Effector memory CD8-positive, alpha-beta T cell (primary cell): ENCODE results near the gene IER5.
A peak's percentile ranks its signal among the peaks of the same experiment; 100 is the strongest.

Experiments
- ATAC-seq: fragments of 150-1000 bp; cut with Tn5 transposase; replicated peaks from 2 replicates; pipeline ENCODE4 v1.10.0; 2021; ENCODE audit warnings: mild to moderate bottlenecking, moderate library complexity
- DNase-seq, 3 experiments: peaks; one replicate each; pipeline ENCODE4 v3.0.0; 2021
- H3K27ac Mint-ChIP-seq, 2 donors: one replicate each; pipeline ENCODE4 v1.8.0; 2022; ENCODE audit warnings: mild to moderate bottlenecking in 2 of 2, mixed read lengths in 2 of 2, moderate library complexity in 2 of 2
- H3K27me3 Mint-ChIP-seq, 2 donors: one replicate each; pipeline ENCODE4 v1.8.0; 2022; ENCODE audit warnings: mixed read lengths in 2 of 2
- H3K36me3 Mint-ChIP-seq: one replicate; pipeline ENCODE4 v1.8.0; 2022; ENCODE audit warnings: mild to moderate bottlenecking, moderate library complexity, mixed read lengths; ENCODE audit not compliant: insufficient read depth
- H3K4me1 Mint-ChIP-seq, 2 donors: one replicate each; pipeline ENCODE4 v1.8.0; 2022; ENCODE audit warnings: low read depth in 2 of 2, mixed read lengths in 2 of 2
- H3K4me3 Mint-ChIP-seq, 2 donors: one replicate each; pipeline ENCODE4 v1.8.0; 2022; ENCODE audit warnings: mild to moderate bottlenecking in 2 of 2, mixed read lengths in 2 of 2, moderate library complexity in 2 of 2
- H3K9me3 Mint-ChIP-seq, 2 donors: one replicate each; pipeline ENCODE4 v1.8.0; 2022; ENCODE audit warnings: mixed read lengths in 2 of 2

The IER5 gene

GRCh38 chr1:181116819-181117390 lies 28.4 kb downstream of the IER5 start:
- H3K4me3 Mint-ChIP-seq, result no peak overlapping the region
- DNase-seq (no peak), ATAC-seq (no peak)
- H3K27ac Mint-ChIP-seq, result no peak overlapping the region
- H3K36me3 Mint-ChIP-seq, result peaks cover 3% of the 10 kb centered on the region
- no peaks in the 10 kb centered on the region for H3K9me3 Mint-ChIP-seq
- peaks cover 0 to 8% of the 10 kb centered on the region in 2 donors for H3K27me3 Mint-ChIP-seq
- peaks cover 5 to 6% of the 10 kb centered on the region in 2 donors for H3K4me1 Mint-ChIP-seq

DNA sequence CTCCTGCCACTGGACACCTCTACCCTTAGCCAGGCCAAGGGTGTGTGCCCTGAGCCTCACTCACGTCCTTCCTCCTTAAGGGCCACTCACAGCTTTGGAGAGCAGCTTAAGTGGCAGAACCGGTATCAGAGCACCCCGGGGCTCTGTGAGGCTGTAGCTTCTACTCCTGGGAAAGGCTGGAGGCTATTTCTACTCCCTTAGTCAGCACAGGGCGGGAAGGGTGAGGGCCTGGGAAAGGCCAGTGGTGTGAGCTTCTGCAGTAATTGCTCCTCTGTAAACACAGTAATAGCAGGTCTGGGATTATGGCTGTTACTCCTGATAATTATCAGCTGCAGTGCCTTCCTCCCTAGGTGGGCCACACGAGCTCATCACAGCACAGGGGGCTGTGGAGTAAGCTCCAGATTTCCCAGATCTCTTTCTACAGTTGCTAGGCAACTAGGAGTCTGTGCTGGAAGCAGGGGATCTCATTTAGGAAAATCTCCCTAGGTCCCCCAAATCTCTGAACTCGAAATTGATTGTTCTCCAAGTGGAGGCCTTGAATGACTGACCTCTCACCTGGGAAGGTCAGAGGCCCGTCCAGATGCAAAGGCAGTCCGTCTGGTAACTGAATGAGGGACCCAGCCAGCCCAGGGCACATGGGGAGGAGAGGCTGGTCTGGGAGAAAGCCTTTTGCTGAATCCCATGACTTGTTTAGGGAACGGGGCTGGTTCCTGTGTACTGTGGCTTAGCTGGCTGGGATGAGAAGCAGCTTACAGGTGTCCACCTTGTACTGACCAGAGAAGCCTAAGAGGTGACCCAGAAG lies 29.3 kb downstream of the IER5 start:
- H3K4me1 Mint-ChIP-seq, result peaks cover under 1 to 2% of the 10 kb centered on the region in 2 donors
- H3K9me3 Mint-ChIP-seq, result no peaks in the 10 kb centered on the region
- ATAC-seq, result no peak
- DNase-seq, result no peak
- peaks cover 3% of the 10 kb centered on the region for H3K36me3 Mint-ChIP-seq
- H3K4me3 Mint-ChIP-seq, result no peak overlapping the region
- no peaks in the 10 kb centered on the region for H3K27me3 Mint-ChIP-seq
- no peak overlapping the region for H3K27ac Mint-ChIP-seq

GRCh38 chr1:181119093-181119989 lies 30.8 kb downstream of the IER5 start:
- H3K4me1 Mint-ChIP-seq, result peaks cover 0 to 2% of the 10 kb centered on the region in 2 donors
- ATAC-seq (no peak), DNase-seq (no peak)
- no peak overlapping the region for H3K4me3 Mint-ChIP-seq
- H3K27me3 Mint-ChIP-seq, result no peaks in the 10 kb centered on the region
- peak overlapping the region in 1 of 2 donors; percentile 39 for H3K27ac Mint-ChIP-seq
- no peaks in the 10 kb centered on the region for H3K9me3 Mint-ChIP-seq
- H3K36me3 Mint-ChIP-seq, result peaks cover 6% of the 10 kb centered on the region

GRCh38 chr1:181120924-181121323 lies 32.4 kb downstream of the IER5 start:
- H3K27me3 Mint-ChIP-seq, result no peaks in the 10 kb centered on the region
- no peaks in the 10 kb centered on the region for H3K9me3 Mint-ChIP-seq
- no peak overlapping the region for H3K4me3 Mint-ChIP-seq
- ATAC-seq (no peak), DNase-seq (no peak)
- H3K4me1 Mint-ChIP-seq, result peaks cover 2 to 7% of the 10 kb centered on the region in 2 donors
- no peak overlapping the region for H3K27ac Mint-ChIP-seq
- peaks cover 6% of the 10 kb centered on the region for H3K36me3 Mint-ChIP-seq

DNA sequence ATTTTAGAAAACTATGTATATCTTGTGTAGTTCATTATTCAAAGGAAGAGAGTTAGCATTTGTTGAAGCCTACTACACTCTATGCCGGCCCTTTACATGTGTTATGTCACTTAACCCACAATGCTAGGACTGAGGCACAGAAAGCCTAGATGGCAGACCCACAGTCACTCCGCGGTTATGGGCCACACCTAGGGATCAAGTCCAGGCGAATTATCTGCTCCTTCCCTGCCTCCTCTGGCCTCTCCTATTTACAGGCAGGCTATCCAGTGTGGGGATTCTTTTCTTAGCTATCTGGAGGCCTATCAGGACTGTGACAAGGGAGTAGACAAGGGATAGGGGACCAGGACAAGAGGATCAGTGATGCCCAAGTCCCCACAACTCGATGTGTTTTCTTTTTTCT lies 33.0 kb downstream of the IER5 start:
- peaks cover 6% of the 10 kb centered on the region for H3K36me3 Mint-ChIP-seq
- H3K4me1 Mint-ChIP-seq, result peaks cover 2 to 7% of the 10 kb centered on the region in 2 donors
- ATAC-seq (no peak), DNase-seq (no peak)
- H3K9me3 Mint-ChIP-seq, result no peaks in the 10 kb centered on the region
- H3K4me3 Mint-ChIP-seq, result no peak overlapping the region
- H3K27ac Mint-ChIP-seq, result no peak overlapping the region
- no peaks in the 10 kb centered on the region for H3K27me3 Mint-ChIP-seq

DNA sequence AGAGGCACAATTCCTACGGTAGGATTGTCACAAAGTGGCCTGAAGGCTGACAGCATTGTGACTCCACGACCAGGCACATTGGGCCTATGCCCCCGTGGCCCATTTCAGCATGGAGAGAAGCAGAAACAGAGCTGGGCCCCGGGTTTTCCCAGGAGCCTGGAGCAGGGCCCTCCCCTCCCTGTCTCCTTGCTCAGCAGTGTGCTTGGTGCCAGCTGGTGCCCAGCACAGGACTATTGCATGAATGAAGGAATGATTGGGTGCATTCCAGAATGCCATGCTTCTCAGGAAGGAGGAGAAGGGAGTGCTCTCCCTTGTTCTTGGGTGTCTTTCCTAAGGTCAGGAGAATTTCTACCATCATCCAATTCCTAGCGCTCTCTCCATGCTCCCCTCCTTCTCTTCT lies 33.7 kb downstream of the IER5 start:
- no peaks in the 10 kb centered on the region for H3K9me3 Mint-ChIP-seq
- DNase-seq, result no peak

GRCh38 chr1:181123173-181123572 lies 34.7 kb downstream of the IER5 start:
- Mint-ChIP-seq H3K4me3 (no peak overlapping the region), H3K9me3 (no peaks in the 10 kb centered on the region), H3K4me1 (peaks cover 2 to 7% of the 10 kb centered on the region in 2 donors), H3K36me3 (peaks cover 6% of the 10 kb centered on the region), H3K27ac (no peak overlapping the region), H3K27me3 (no peaks in the 10 kb centered on the region)
- ATAC-seq (no peak), DNase-seq (no peak)

More for the DNA sequence above, 33.7 kb downstream of the IER5 start:
- H3K27me3 Mint-ChIP-seq, result no peaks in the 10 kb centered on the region
- H3K27ac Mint-ChIP-seq, result no peak overlapping the region
- H3K4me3 Mint-ChIP-seq, result no peak overlapping the region
- no peak for ATAC-seq
- peaks cover 6% of the 10 kb centered on the region for H3K36me3 Mint-ChIP-seq
- peaks cover 2 to 7% of the 10 kb centered on the region in 2 donors for H3K4me1 Mint-ChIP-seq

- ATAC-seq, result no peak
- no peak overlapping the region for H3K4me3 Mint-ChIP-seq
- H3K4me1 Mint-ChIP-seq, result peaks cover 4 to 7% of the 10 kb centered on the region in 2 donors
- H3K9me3 Mint-ChIP-seq, result no peaks in the 10 kb centered on the region
- DNase-seq, result no peak
- no peaks in the 10 kb centered on the region for H3K27me3 Mint-ChIP-seq
- H3K36me3 Mint-ChIP-seq, result peaks cover 2% of the 10 kb centered on the region
- H3K27ac Mint-ChIP-seq, result peak overlapping the region in 1 of 2 donors; percentile 11
Measured at GRCh38 chr1:181124291-181124751, 35.8 kb downstream of the IER5 start.

GRCh38 chr1:181126289-181126688 lies 37.8 kb downstream of the IER5 start:
- Mint-ChIP-seq H3K27ac (no peak overlapping the region), H3K36me3 (peaks cover 5% of the 10 kb centered on the region), H3K27me3 (no peaks in the 10 kb centered on the region), H3K4me1 (peaks cover 7% of the 10 kb centered on the region in 2 donors), H3K4me3 (no peak overlapping the region), H3K9me3 (no peaks in the 10 kb centered on the region)
- ATAC-seq, result no peak
- no peak for DNase-seq

DNA sequence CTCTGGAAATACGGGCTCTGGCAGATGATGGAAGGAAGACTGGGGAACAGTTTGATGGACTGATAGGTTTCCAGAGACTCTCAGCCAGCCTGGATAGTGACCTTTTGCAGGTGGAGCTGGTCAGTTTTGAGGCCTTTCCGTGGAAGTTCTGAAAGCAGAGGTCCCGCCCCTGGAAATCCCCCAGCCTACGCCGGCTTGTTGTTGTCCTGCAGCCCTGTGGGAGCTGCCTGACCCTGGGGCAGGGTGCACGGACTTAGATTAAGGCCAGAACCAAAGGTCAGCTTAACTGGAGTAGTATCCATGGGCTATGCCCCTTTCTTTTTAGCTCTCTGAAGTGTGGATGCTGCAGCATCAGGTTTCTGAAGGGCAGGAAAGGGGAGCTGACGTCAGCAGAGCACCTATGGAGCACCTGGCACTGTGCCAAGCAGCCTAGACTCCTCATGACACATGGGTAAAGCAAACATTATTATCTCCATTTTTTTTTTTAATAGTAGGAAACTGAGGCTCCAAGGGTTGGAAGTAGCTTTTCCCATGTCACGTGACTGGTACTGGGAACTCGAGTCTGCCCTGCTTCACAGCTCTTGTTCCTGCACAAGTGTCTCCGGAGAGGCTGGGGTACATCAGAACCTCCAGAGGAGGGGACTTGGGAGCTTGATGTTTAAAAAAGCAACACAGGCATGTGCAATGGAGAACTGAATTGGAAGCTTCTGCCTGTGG lies 38.5 kb downstream of the IER5 start:
- no peak for DNase-seq
- H3K27me3 Mint-ChIP-seq, result no peaks in the 10 kb centered on the region
- H3K4me3 Mint-ChIP-seq, result no peak overlapping the region
- ATAC-seq, result no peak
- peaks cover 7% of the 10 kb centered on the region in 2 donors for H3K4me1 Mint-ChIP-seq
- H3K27ac Mint-ChIP-seq, result no peak overlapping the region
- peaks cover 5% of the 10 kb centered on the region for H3K36me3 Mint-ChIP-seq
- H3K9me3 Mint-ChIP-seq, result no peaks in the 10 kb centered on the region

DNA sequence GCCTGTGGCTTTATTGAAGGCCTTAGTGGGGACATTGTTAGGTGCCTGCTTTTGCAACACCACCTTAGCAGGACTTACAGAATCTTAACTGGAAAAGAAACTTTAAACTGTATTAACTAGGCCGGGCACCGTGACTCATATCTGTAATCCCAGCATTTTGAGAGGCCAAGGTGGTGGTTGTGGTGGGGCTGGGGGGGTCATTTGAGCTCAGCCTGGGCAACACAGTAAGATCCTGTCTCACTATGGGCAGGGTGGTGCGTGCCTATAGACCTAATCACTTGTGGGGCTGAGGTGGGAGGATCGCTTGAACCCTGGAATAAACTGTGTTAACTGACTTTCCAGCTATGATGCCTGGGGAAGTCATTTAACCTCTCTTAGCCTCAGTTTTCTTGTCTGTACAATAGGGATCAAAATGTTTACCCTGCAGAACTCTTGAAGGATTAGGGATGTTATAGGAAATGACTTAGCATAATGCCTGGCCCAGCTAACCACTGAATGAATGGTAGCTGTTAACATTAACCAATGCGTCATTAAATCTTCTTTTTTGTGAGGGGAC lies 39.5 kb downstream of the IER5 start:
- Mint-ChIP-seq H3K27ac (no peak overlapping the region), H3K27me3 (no peaks in the 10 kb centered on the region), H3K4me1 (peaks cover 7% of the 10 kb centered on the region in 2 donors), H3K4me3 (no peak overlapping the region), H3K9me3 (no peaks in the 10 kb centered on the region), H3K36me3 (peaks cover 5% of the 10 kb centered on the region)
- ATAC-seq (no peak), DNase-seq (no peak)

GRCh38 chr1:181128592-181129497 lies 40.3 kb downstream of the IER5 start:
- Mint-ChIP-seq H3K27ac (no peak overlapping the region), H3K4me1 (peaks cover 7 to 11% of the 10 kb centered on the region in 2 donors), H3K36me3 (peaks cover 5% of the 10 kb centered on the region), H3K27me3 (no peaks in the 10 kb centered on the region), H3K4me3 (peak overlapping the region in 1 of 2 donors; percentile 0), H3K9me3 (no peaks in the 10 kb centered on the region)
- DNase-seq, result no peak
- peak; percentile 51 for ATAC-seq
